SK-N-SH treated with all-trans-retinoic acid at 6 μM for 48 hours (cell line): ENCODE data around the gene TOP2B.

Source experiments
- ATAC-seq: fragments of 200-7000 bp; cut with Tn5 transposase; 3 replicates; pipeline ENCODE4 v1.9.1; 2020; ENCODE audit warnings: mild to moderate bottlenecking, moderate library complexity
- ARNTL ChIP-seq: fragments of 450-650 bp; formaldehyde crosslinking; IDR thresholded peaks from 2 replicates; pipeline ENCODE4 v1.5.0; 2020; ENCODE audit warnings: low read depth, mild to moderate bottlenecking, moderate library complexity, borderline replicate concordance
- BACH2 ChIP-seq: fragments of 250-450 bp; sonication (Bioruptor Pico); IDR thresholded peaks from 2 replicates; pipeline ENCODE4 v1.9.0; 2021; ENCODE audit warnings: mild to moderate bottlenecking, borderline replicate concordance
- CSDC2 ChIP-seq: fragments of 250-450 bp; sonication (Bioruptor Pico); IDR thresholded peaks from 2 replicates; pipeline ENCODE4 v1.5.0; 2020; ENCODE audit warnings: mild to moderate bottlenecking, moderate library complexity
- ESRRG ChIP-seq: fragments of 250-450 bp; sonication (Bioruptor Pico); IDR thresholded peaks from 2 replicates; pipeline ENCODE4 v1.6.1; 2021; ENCODE audit warnings: mild to moderate bottlenecking
- GLIS3 ChIP-seq: fragments of 250-450 bp; sonication (Bioruptor Pico); IDR thresholded peaks from 2 replicates; pipeline ENCODE4 v1.5.0; 2020; ENCODE audit warnings: mild to moderate bottlenecking, moderate library complexity
- ISL1 ChIP-seq: fragments of 250-450 bp; sonication (Bioruptor Pico); IDR thresholded peaks from 2 replicates; pipeline ENCODE4 v2.1.2; 2022; ENCODE audit warnings: mild to moderate bottlenecking, moderate library complexity
- SNAI2 ChIP-seq: fragments of 250-450 bp; sonication (Bioruptor Pico); IDR thresholded peaks from 2 replicates; pipeline ENCODE4 v1.5.0; 2020; ENCODE audit warnings: mild to moderate bottlenecking, moderate library complexity
- TOX ChIP-seq: fragments of 250-450 bp; sonication (Bioruptor Pico); IDR thresholded peaks from 2 replicates; pipeline ENCODE4 v1.8.0; 2021; ENCODE audit warnings: mild to moderate bottlenecking, moderate library complexity, borderline replicate concordance
- ZC3H10 ChIP-seq: fragments of 250-450 bp; sonication (Bioruptor Pico); IDR thresholded peaks from 2 replicates; pipeline ENCODE4 v1.5.1; 2021; ENCODE audit warnings: mild to moderate bottlenecking, moderate library complexity
- ZFP3 ChIP-seq: fragments of 250-450 bp; sonication (Bioruptor Pico); IDR thresholded peaks from 2 replicates; pipeline ENCODE4 v1.5.0; 2020; ENCODE audit warnings: mild to moderate bottlenecking, moderate library complexity
- ZFP30 ChIP-seq: fragments of 450-650 bp; formaldehyde crosslinking; IDR thresholded peaks from 2 replicates; pipeline ENCODE4 v1.5.0; 2022; ENCODE audit warnings: mild to moderate bottlenecking, moderate library complexity
- ZNF70 ChIP-seq: fragments of 450-650 bp; formaldehyde crosslinking; IDR thresholded peaks from 2 replicates; pipeline ENCODE4 v1.5.0; 2020; ENCODE audit warnings: mild to moderate bottlenecking, moderate library complexity
- TF ChIP-seq, protein P1 (sequence below): fragments of 250-450 bp; sonication (Bioruptor Pico); IDR thresholded peaks from 2 replicates; pipeline ENCODE4 v1.5.0; 2020; ENCODE audit warnings: mild to moderate bottlenecking, moderate library complexity
- TF ChIP-seq, protein P2 (sequence below): fragments of 250-450 bp; sonication (Bioruptor Pico); IDR thresholded peaks from 2 replicates; pipeline ENCODE4 v1.8.0; 2021; ENCODE audit warnings: low read depth, mild to moderate bottlenecking, moderate library complexity, borderline replicate concordance
- TF ChIP-seq, protein P3 (sequence below): fragments of 250-450 bp; sonication (Bioruptor Pico); IDR thresholded peaks from 2 replicates; pipeline ENCODE4 v1.5.1; 2020; ENCODE audit warnings: low read depth, mild to moderate bottlenecking, moderate library complexity

TOP2B gene

DNA sequence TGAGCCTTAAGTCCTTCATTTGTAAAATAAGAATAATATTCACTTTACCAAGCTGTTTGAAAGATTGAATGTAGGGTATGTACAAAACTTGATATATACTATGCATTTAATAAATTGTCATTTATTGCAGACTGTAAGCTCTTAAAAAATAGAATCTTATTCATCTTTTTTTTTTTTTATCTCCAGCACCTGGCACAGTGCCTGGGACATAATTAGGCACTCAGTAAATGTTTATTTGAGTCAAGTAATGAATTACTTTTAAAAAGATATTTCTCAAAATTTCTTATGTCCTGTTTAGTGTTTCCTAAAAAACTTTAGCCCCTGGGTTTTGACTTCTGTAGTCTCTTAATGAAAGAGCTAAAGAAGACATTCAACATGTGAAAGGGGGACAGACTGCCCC lies 71.7 kb downstream of the TOP2B start:
- TF ChIP-seq ESRRG (CRISPR knock-in tag) (no peak), CSDC2 (CRISPR knock-in tag) (no peak), ISL1 (CRISPR knock-in tag) (peak; percentile 21; the same call in 1 of the 2 replicates)
- TF ChIP-seq, protein P1, sequence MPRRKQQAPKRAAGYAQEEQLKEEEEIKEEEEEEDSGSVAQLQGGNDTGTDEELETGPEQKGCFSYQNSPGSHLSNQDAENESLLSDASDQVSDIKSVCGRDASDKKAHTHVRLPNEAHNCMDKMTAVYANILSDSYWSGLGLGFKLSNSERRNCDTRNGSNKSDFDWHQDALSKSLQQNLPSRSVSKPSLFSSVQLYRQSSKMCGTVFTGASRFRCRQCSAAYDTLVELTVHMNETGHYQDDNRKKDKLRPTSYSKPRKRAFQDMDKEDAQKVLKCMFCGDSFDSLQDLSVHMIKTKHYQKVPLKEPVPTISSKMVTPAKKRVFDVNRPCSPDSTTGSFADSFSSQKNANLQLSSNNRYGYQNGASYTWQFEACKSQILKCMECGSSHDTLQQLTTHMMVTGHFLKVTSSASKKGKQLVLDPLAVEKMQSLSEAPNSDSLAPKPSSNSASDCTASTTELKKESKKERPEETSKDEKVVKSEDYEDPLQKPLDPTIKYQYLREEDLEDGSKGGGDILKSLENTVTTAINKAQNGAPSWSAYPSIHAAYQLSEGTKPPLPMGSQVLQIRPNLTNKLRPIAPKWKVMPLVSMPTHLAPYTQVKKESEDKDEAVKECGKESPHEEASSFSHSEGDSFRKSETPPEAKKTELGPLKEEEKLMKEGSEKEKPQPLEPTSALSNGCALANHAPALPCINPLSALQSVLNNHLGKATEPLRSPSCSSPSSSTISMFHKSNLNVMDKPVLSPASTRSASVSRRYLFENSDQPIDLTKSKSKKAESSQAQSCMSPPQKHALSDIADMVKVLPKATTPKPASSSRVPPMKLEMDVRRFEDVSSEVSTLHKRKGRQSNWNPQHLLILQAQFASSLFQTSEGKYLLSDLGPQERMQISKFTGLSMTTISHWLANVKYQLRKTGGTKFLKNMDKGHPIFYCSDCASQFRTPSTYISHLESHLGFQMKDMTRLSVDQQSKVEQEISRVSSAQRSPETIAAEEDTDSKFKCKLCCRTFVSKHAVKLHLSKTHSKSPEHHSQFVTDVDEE (CRISPR knock-in tag): no peak
- no peak for ATAC-seq

DNA sequence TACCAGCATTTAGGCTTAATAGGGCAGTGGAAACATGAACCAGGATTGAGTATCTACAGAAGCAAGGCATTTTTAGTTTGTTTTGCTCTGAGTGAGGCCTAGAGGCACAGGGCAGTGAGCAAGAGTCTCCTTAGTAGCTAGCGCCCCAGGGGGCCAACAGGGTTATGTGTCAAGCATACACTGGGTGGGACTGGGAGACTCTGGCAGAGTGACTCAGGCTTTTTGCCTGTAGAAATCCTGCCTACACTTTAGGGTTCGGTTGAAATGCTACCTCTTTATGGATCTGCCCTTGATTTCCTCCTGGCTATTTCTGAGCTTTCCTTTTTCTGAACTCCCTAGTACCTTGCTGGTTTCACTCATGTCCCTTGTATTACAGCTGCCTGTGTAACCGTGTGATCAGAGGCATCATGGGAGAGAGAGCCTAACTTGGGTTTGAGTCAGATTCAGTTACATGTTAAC lies 72.2 kb downstream of the TOP2B start:
- TF ChIP-seq CSDC2 (CRISPR knock-in tag) (no peak), GLIS3 (CRISPR knock-in tag) (no peak)
- TF ChIP-seq, protein P1 (CRISPR knock-in tag): no peak
- TF ChIP-seq, protein P2, sequence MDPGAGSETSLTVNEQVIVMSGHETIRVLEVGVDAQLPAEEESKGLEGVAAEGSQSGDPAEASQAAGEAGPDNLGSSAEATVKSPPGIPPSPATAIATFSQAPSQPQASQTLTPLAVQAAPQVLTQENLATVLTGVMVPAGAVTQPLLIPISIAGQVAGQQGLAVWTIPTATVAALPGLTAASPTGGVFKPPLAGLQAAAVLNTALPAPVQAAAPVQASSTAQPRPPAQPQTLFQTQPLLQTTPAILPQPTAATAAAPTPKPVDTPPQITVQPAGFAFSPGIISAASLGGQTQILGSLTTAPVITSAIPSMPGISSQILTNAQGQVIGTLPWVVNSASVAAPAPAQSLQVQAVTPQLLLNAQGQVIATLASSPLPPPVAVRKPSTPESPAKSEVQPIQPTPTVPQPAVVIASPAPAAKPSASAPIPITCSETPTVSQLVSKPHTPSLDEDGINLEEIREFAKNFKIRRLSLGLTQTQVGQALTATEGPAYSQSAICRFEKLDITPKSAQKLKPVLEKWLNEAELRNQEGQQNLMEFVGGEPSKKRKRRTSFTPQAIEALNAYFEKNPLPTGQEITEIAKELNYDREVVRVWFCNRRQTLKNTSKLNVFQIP (CRISPR knock-in tag): no peak
- peak; percentile 82 for ATAC-seq

DNA sequence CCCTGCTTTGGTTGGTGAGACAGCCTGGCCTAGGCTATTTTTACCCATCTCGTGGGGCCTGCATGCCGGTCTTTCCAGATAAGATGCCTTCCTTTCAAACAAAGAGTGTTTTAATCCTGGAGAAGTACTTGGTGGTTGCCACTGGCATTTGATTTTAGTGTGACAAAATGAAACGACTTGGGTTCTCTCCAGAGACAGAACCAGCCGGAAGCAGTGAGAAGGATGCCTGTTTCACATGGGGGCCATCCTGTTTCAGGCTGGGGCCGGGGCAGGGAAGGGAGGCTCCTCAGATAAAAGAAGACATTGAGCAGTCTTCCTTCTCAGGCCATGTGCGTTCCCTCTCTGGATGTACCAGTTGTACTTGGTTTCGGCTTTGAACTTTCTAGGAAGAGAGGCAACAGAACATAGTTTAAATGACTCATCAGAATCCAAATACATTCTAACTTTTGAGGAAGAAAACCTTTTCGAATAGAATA lies 74.9 kb downstream of the TOP2B start:
- ATAC-seq: no peak
- TF ChIP-seq, protein P2 (CRISPR knock-in tag): no peak
- TF ChIP-seq, all 23 proteins: peak for 0

DNA sequence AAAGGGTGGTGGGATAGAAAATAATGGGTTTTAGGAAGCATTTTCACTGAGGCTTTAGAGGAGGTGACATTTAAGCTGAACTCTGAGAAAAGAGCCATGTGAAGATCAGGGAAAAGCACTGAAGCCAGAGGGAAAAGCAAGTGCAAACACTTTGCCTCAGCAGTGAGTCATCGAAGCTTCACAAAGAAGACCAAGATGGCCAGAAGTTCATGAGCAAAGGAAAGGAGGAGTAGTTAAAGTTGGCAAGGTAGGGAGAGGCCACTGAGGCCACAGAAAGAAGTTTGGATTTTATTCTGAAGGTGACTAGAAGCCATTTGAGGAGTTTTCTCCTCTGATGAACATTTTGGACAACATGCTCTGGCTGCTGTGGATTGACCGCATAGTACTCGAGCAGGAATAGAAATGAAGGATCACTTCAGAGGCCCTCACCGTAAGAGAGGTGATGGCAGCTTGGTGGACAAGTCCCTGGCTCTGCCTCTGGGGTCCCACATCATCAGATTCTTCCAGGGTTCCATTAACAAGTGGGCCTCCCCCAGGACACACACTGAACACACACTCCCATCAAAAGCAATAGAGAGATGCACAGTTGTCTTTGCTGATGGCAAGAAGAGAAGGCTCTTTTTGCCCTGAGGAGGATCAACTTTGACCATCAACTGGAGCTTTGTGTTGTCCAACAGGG lies 75.5 kb downstream of the TOP2B start:
- TF ChIP-seq ISL1 (CRISPR knock-in tag): no peak
- TF ChIP-seq ZNF70 (CRISPR knock-in tag): no peak
- TF ChIP-seq, protein P2 (CRISPR knock-in tag): no peak
- no peak for TF ChIP-seq ARNTL
- TF ChIP-seq ZFP30 (CRISPR knock-in tag): no peak
- TF ChIP-seq BACH2 (CRISPR knock-in tag): no peak
- TF ChIP-seq CSDC2 (CRISPR knock-in tag): no peak
- no peak for TF ChIP-seq ZC3H10 (CRISPR knock-in tag)
- TF ChIP-seq, all 23 proteins: peak for 0
- ATAC-seq: no peak

DNA sequence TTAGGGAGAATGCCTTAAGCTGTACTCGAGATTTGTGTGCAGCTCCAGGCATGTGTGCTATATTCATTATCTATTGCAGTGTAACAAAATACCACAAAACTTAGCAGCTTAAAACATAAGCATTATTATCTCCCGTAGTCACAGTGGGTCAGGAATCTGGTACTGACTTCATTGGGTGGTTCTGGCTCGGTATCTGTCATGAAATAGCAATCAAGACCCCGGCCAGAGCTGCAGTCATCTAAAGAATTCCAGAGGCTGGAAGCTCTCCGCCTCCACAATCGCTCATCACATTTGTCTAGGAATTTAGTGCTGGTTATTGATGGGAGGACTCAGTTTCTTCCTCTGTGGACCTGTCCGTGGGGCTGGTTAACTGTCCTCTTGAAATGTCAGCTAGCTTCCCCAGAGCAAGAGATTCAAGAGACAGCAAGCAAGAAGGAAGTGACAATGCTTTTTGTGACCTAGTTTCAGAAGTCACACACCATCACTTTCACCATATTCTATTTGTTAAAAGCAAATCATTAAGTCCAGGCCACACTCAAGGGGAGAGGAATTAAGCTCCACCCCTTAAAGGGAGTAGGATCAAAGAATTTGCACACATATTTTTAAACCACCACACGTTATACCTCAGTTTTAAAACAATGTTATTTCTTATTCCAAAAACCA lies 76.1 kb downstream of the TOP2B start:
- no peak for ATAC-seq
- no peak for TF ChIP-seq ZNF70 (CRISPR knock-in tag)
- TF ChIP-seq, protein P2 (CRISPR knock-in tag): no peak
- no peak for TF ChIP-seq SNAI2
- no peak for TF ChIP-seq TOX (CRISPR knock-in tag)
- TF ChIP-seq ARNTL: no peak
- TF ChIP-seq ZFP3: no peak
- TF ChIP-seq, protein P3, sequence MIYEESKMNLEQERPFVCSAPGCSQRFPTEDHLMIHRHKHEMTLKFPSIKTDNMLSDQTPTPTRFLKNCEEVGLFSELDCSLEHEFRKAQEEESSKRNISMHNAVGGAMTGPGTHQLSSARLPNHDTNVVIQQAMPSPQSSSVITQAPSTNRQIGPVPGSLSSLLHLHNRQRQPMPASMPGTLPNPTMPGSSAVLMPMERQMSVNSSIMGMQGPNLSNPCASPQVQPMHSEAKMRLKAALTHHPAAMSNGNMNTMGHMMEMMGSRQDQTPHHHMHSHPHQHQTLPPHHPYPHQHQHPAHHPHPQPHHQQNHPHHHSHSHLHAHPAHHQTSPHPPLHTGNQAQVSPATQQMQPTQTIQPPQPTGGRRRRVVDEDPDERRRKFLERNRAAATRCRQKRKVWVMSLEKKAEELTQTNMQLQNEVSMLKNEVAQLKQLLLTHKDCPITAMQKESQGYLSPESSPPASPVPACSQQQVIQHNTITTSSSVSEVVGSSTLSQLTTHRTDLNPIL (CRISPR knock-in tag): no peak
